ENCODE results near the gene CNIH3.

DNA sequence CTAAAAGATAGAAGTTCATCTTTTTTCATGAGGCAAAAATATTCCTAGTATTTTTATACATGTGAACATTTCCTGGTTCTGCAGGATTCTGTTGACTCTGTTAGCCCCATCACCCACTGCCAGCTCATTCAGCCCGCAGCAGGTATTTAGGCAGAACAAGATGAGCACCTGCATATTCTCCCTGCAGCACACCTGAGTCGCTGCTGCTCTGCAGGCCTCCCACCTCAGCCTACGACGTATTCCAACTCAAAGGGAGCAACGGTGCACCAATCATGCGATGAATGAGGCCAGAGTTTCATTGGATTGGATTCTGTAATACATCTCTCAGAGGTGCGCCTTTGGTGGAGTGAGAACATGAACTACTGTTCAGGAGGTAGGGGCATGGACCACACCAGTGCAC lies 87.6 kb downstream of the CNIH3 start:
- TF ChIP-seq, protein P1, sequence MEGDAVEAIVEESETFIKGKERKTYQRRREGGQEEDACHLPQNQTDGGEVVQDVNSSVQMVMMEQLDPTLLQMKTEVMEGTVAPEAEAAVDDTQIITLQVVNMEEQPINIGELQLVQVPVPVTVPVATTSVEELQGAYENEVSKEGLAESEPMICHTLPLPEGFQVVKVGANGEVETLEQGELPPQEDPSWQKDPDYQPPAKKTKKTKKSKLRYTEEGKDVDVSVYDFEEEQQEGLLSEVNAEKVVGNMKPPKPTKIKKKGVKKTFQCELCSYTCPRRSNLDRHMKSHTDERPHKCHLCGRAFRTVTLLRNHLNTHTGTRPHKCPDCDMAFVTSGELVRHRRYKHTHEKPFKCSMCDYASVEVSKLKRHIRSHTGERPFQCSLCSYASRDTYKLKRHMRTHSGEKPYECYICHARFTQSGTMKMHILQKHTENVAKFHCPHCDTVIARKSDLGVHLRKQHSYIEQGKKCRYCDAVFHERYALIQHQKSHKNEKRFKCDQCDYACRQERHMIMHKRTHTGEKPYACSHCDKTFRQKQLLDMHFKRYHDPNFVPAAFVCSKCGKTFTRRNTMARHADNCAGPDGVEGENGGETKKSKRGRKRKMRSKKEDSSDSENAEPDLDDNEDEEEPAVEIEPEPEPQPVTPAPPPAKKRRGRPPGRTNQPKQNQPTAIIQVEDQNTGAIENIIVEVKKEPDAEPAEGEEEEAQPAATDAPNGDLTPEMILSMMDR (IDR thresholded peaks at IDR 0.05), result no peak
- TF ChIP-seq POLR2A (IDR thresholded peaks at IDR 0.05), result no peak

Measured in ovary (tissue), 3 donors.